Hepatocyte (in vitro differentiated cells): Measurements from ENCODE around the gene ANKRD44.

ENCODE experiments used
- EZH2 ChIP-seq: fragments of 200-600 bp; sonication (generic); IDR thresholded peaks from 2 replicates; pipeline ENCODE4 v1.6.1; 2016; ENCODE audit warnings: antibody characterized with exemption, mild to moderate bottlenecking, borderline replicate concordance
- EZH2phosphoT487 ChIP-seq: fragments of 200-600 bp; sonication (generic); IDR thresholded peaks from one replicate; pipeline ENCODE4 v1.6.1; 2018; ENCODE audit warnings: antibody characterized with exemption, mild to moderate bottlenecking, low read depth, moderate library complexity; ENCODE audit not compliant: unreplicated experiment, severe bottlenecking
- TF ChIP-seq, protein P1 (sequence below): fragments of 200-600 bp; sonication (generic); IDR thresholded peaks from 2 replicates; pipeline ENCODE4 v1.5.1; 2016; ENCODE audit warnings: antibody characterized with exemption, mild to moderate bottlenecking; ENCODE audit not compliant: poor library complexity

DNA sequence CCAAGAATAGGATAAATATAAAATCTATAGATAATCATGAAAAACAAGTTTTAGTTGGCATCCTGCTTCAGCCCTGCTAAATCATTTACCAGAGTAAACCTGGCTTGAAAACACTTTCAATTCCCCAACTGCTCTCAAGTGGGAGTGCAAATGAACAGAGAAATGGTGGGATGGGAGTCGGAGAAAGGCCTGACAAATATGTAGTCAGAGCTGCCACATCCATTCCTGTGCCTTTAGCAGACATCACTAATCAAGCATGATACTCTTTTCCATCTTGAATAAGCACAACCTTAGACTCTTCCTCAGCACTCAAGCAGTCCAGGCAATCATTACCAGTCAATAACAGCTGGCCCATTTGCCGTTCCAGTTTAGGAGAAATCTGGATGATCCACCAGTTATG, 101.3 kb downstream of the ANKRD44 start:
- TF ChIP-seq, protein P1, sequence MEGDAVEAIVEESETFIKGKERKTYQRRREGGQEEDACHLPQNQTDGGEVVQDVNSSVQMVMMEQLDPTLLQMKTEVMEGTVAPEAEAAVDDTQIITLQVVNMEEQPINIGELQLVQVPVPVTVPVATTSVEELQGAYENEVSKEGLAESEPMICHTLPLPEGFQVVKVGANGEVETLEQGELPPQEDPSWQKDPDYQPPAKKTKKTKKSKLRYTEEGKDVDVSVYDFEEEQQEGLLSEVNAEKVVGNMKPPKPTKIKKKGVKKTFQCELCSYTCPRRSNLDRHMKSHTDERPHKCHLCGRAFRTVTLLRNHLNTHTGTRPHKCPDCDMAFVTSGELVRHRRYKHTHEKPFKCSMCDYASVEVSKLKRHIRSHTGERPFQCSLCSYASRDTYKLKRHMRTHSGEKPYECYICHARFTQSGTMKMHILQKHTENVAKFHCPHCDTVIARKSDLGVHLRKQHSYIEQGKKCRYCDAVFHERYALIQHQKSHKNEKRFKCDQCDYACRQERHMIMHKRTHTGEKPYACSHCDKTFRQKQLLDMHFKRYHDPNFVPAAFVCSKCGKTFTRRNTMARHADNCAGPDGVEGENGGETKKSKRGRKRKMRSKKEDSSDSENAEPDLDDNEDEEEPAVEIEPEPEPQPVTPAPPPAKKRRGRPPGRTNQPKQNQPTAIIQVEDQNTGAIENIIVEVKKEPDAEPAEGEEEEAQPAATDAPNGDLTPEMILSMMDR: no peak
- no peak for TF ChIP-seq EZH2
- TF ChIP-seq EZH2phosphoT487: no peak
